ENCODE results near the gene MALSU1. TPM values are rescaled to one million over a fixed set of nuclear protein-coding genes. Genes with fewer than 3 reads are reported as not detected.

The MALSU1 gene
- total RNA-seq, 4 donors from 2014 or later: 43.0 to 86.7 (median 63.3) TPM

GRCh38 chr7:23337374-23337773 is 38.2 kb downstream of the MALSU1 start:
- no peaks in the 10 kb centered on the region for H3K36me3 ChIP-seq
- ATAC-seq: no peak
- no peaks in the 10 kb centered on the region for H3K9me3 ChIP-seq
- H3K4me1 ChIP-seq: peaks cover 0 to 34% (median 2%) of the 10 kb centered on the region in 3 donors
- TF ChIP-seq CTCF (IDR thresholded peaks at IDR 0.05) (no peak), EP300 (IDR thresholded peaks at IDR 0.05) (no peak), POLR2AphosphoS5 (IDR thresholded peaks at IDR 0.05) (no peak), POLR2A (IDR thresholded peaks at IDR 0.05) (no peak)
- no peak overlapping the region for H3K27ac ChIP-seq
- no peak overlapping the region for H3K4me3 ChIP-seq
- H3K27me3 ChIP-seq: no peaks in the 10 kb centered on the region

- 71 to 93% methylated on average over 2 of the region's 2 CpGs for WGBS, 2 donors (ENCODE audit: low coverage in 1 of 2)
- Histone ChIP-seq H3K27ac (no peak overlapping the region), H3K9me3 (no peaks in the 10 kb centered on the region), H3K27me3 (no peaks in the 10 kb centered on the region), H3K4me3 (no peak overlapping the region), H3K36me3 (no peaks in the 10 kb centered on the region), H3K4me1 (peaks cover 0 to 24% (median 2%) of the 10 kb centered on the region in 3 donors)
- ATAC-seq: no peak
- TF ChIP-seq POLR2AphosphoS5 (IDR thresholded peaks at IDR 0.05) (no peak), CTCF (IDR thresholded peaks at IDR 0.05) (no peak), POLR2A (IDR thresholded peaks at IDR 0.05) (no peak), EP300 (IDR thresholded peaks at IDR 0.05) (no peak)
These were observed 39.3 kb downstream of the MALSU1 start for GRCh38 chr7:23338439-23338838.

GRCh38 chr7:23338863-23339262 is 39.7 kb downstream of the MALSU1 start:
- H3K9me3 ChIP-seq: no peaks in the 10 kb centered on the region
- H3K27ac ChIP-seq: no peak overlapping the region
- no peaks in the 10 kb centered on the region for H3K27me3 ChIP-seq
- no peak for ATAC-seq
- WGBS, 2 donors (ENCODE audit: low coverage in 1 of 2): 23 to 43% methylated on average over 2 of the region's 2 CpGs
- H3K4me1 ChIP-seq: peaks cover 0 to 19% (median 2%) of the 10 kb centered on the region in 3 donors
- no peaks in the 10 kb centered on the region for H3K36me3 ChIP-seq
- H3K4me3 ChIP-seq: no peak overlapping the region
- no peak for TF ChIP-seq POLR2AphosphoS5 (IDR thresholded peaks at IDR 0.05)
- TF ChIP-seq POLR2A (IDR thresholded peaks at IDR 0.05): no peak
- no peak for TF ChIP-seq EP300 (IDR thresholded peaks at IDR 0.05)
- TF ChIP-seq CTCF (IDR thresholded peaks at IDR 0.05): no peak

- no peaks in the 10 kb centered on the region for H3K4me1 ChIP-seq
- H3K27ac ChIP-seq: no peak overlapping the region
- TF ChIP-seq EP300 (IDR thresholded peaks at IDR 0.05) (no peak), CTCF (IDR thresholded peaks at IDR 0.05) (no peak), POLR2AphosphoS5 (IDR thresholded peaks at IDR 0.05) (no peak), POLR2A (IDR thresholded peaks at IDR 0.05) (no peak)
- ATAC-seq: no peak
- no peaks in the 10 kb centered on the region for H3K27me3 ChIP-seq
- H3K36me3 ChIP-seq: no peaks in the 10 kb centered on the region
- H3K9me3 ChIP-seq: no peaks in the 10 kb centered on the region
- WGBS, 2 donors (ENCODE audit: low coverage in 1 of 2): 70 to 79% methylated on average over 6 to 7 of the region's 7 CpGs
- no peak overlapping the region for H3K4me3 ChIP-seq
These were observed 42.9 kb downstream of the MALSU1 start for GRCh38 chr7:23341846-23342598.

GRCh38 chr7:23343102-23343501 is 44.0 kb downstream of the MALSU1 start:
- Histone ChIP-seq H3K4me1 (no peaks in the 10 kb centered on the region), H3K36me3 (no peaks in the 10 kb centered on the region), H3K9me3 (no peaks in the 10 kb centered on the region), H3K4me3 (no peak overlapping the region), H3K27me3 (no peaks in the 10 kb centered on the region), H3K27ac (no peak overlapping the region)
- TF ChIP-seq EP300 (IDR thresholded peaks at IDR 0.05) (no peak), POLR2AphosphoS5 (IDR thresholded peaks at IDR 0.05) (no peak), CTCF (IDR thresholded peaks at IDR 0.05) (no peak), POLR2A (IDR thresholded peaks at IDR 0.05) (no peak)
- ATAC-seq: no peak

Measured in gastroesophageal sphincter (tissue), 4 donors.